ENCODE data around the gene TFB2M.

DNA sequence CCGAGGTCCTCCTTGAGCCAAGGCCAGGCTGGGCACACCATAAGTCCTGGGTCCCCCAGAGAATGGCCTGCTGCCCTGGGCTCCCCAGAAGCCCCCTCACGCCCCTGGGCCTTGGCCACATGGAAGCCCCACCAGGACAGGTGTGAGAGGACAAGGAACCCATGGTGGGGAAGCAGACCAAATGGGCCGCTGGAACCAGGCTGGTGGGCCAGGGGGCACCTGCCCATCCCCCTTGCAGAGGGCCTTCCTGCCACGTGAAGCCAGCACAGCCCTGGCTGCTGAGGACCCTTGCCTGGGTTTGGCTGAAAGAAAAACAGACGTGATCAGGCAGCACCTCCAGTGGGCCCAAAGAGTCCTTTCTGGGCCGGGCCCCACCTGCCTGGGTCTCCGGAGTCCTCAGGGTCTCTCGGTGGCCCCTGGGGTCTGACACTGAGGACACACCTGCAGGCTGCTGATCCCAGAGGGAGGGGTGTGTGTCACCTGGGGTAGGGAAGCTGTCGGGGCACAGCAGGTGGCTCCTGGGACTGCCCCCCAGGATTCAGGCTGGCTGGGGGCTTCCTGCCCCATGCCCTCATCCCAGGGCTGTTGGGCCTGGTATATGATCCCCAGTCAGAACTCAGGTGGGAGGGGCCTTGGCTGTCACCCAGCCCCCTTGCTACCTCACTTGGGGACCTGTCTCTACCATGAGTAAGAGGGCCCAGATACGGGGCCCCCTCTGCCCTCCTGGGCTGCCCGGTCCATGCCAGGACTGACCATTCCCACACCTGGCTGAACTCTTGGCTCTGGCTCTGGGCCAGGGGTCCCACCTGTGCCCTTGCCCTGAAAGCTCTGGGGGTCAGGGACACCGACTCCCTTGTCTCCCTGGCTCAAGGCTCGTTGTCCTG, 55.7 kb downstream of the TFB2M start:
- TF ChIP-seq CTCF (conservative IDR thresholded peaks at IDR 0.05; ENCODE audit: low read length) (no peak), EZH2phosphoT487 (IDR thresholded peaks at IDR 0.05; ENCODE audit: borderline replicate concordance, low read depth, low read length) (no peak)

Data from OCI-LY7 (cell line).